HepG2 (cell line): ENCODE measurements around the gene PAQR6. TPM values are rescaled to one million over a fixed set of nuclear protein-coding genes. Genes with fewer than 3 reads are reported as not detected.

Experiments used
- ELF1 ChIP-seq: sonication (generic); formaldehyde crosslinking; IDR thresholded peaks from 2 replicates; pipeline ENCODE4 v1.4.0; 2020; ENCODE audit warnings: missing genetic modification reagents
- FOXJ3 ChIP-seq: sonication (generic); formaldehyde crosslinking; IDR thresholded peaks from 2 replicates; pipeline ENCODE4 v1.4.0; 2020; ENCODE audit warnings: missing genetic modification reagents, mild to moderate bottlenecking, borderline replicate concordance
- FOXP1 ChIP-seq, 2 experiments: fragments of 450-650 bp in 1 of 2; IDR thresholded peaks; 2 replicates each; pipeline ENCODE4 v1.6.1; 2017 to 2018; ENCODE audit warnings: antibody characterized with exemption in 1 of 2
- HOXA3 ChIP-seq: sonication (generic); formaldehyde crosslinking; IDR thresholded peaks from 2 replicates; pipeline ENCODE4 v1.5.0; 2020; ENCODE audit warnings: missing genetic modification reagents
- MXI1 ChIP-seq: IDR thresholded peaks from 3 replicates; pipeline ENCODE4 v1.6.1; 2012; ENCODE audit warnings: low read depth, low read length, inconsistent platforms, borderline replicate concordance
- NR1H2 ChIP-seq: sonication (generic); formaldehyde crosslinking; IDR thresholded peaks from 2 replicates; pipeline ENCODE4 v1.8.1; 2022; ENCODE audit warnings: low read depth, missing genetic modification reagents, borderline replicate concordance
- TARDBP ChIP-seq: sonication (generic); formaldehyde crosslinking; IDR thresholded peaks from 2 replicates; pipeline ENCODE4 v1.8.0; 2022; ENCODE audit warnings: mild to moderate bottlenecking, missing genetic modification reagents
- TEF ChIP-seq: sonication (generic); formaldehyde crosslinking; IDR thresholded peaks from 2 replicates; pipeline ENCODE4 v1.5.0; 2020; ENCODE audit warnings: missing genetic modification reagents
- THRA ChIP-seq: sonication (generic); formaldehyde crosslinking; IDR thresholded peaks from 2 replicates; pipeline ENCODE4 v1.4.0; 2020; ENCODE audit warnings: missing genetic modification reagents, borderline replicate concordance
- ZGPAT ChIP-seq: IDR thresholded peaks from 2 replicates; pipeline ENCODE4 v1.6.1; 2016; ENCODE audit warnings: mild to moderate bottlenecking
- ZNF207 ChIP-seq: fragments of 450-650 bp; IDR thresholded peaks from 2 replicates; pipeline ENCODE4 v1.6.1; 2016; ENCODE audit warnings: antibody characterized with exemption, borderline replicate concordance
- ZNF260 ChIP-seq: sonication (generic); formaldehyde crosslinking; IDR thresholded peaks from 2 replicates; pipeline ENCODE4 v1.4.0; 2020; ENCODE audit warnings: missing genetic modification reagents, low read depth, mild to moderate bottlenecking, borderline replicate concordance
- ZNF451 ChIP-seq: sonication (generic); formaldehyde crosslinking; IDR thresholded peaks from 2 replicates; pipeline ENCODE4 v1.5.0; 2020; ENCODE audit warnings: mild to moderate bottlenecking, missing genetic modification reagents
- ZNF552 ChIP-seq: sonication (generic); formaldehyde crosslinking; IDR thresholded peaks from 2 replicates; pipeline ENCODE4 v1.9.0; 2022; ENCODE audit warnings: missing genetic modification reagents, mild to moderate bottlenecking, borderline replicate concordance
- ZNF75D ChIP-seq: sonication (generic); formaldehyde crosslinking; IDR thresholded peaks from 2 replicates; pipeline ENCODE4 v1.8.1; 2023; ENCODE audit warnings: missing genetic modification reagents, mild to moderate bottlenecking, borderline replicate concordance
- ZSCAN12 ChIP-seq: sonication (generic); formaldehyde crosslinking; IDR thresholded peaks from 2 replicates; pipeline ENCODE4 v1.9.0; 2021; ENCODE audit warnings: mild to moderate bottlenecking, missing genetic modification reagents
- polyA plus RNA-seq, 8 experiments: library from polyadenylated mRNA; depleted of rRNA in 3 of 8; stranded (reverse) in 7 of 8; unstranded in 1 of 8; fragments of >200 nt; fragmentation: Illumina TruSeq in 4 of 8; extraction: Trizol in 4 of 8; gene quantifications; 2 replicates each; pipeline versions ENCODE4 v1.2.1 to v1.2.3, GENCODE V29; 2011 to 2016; ENCODE audit warnings: low read depth in 4 of 8, missing spikeins in 1 of 8, mixed read lengths in 1 of 8; ENCODE audit not compliant: insufficient read depth in 1 of 8
- total RNA-seq, 5 experiments: library from RNA; depleted of rRNA; stranded (reverse); fragments of >200 nt; fragmentation: Illumina TruSeq; extraction: Trizol; gene quantifications; 2 replicates each; pipeline ENCODE4 v1.2.3, GENCODE V29; 2016; ENCODE audit warnings: low read depth in 1 of 5
- TF ChIP-seq, protein P1 (sequence below): sonication (generic); formaldehyde crosslinking; IDR thresholded peaks from 2 replicates; pipeline ENCODE4 v1.4.0; 2020; ENCODE audit warnings: missing genetic modification reagents
- TF ChIP-seq, protein P2 (sequence below): IDR thresholded peaks from 2 replicates; pipeline ENCODE4 v1.6.1; 2016; ENCODE audit warnings: missing genetic modification reagents, missing compliant biosample characterization

PAQR6 gene
- total and polyA plus RNA-seq, 2 of the 13 experiments (the other 11 are each of a cell fraction or from before 2014, with no cell fraction given): 0.82 to 1.4 TPM

GRCh38 chr1:156282479-156283222, 34.8 kb upstream of the PAQR6 start, which contains the start of gene SMG5 (continued):
- TF ChIP-seq FOXP1 (IDR thresholded peaks at IDR 0.05) (no peak), FOXP1 (CRISPR knock-in tag; IDR thresholded peaks at IDR 0.05) (no peak), ZNF207 (no peak), ZNF552 (CRISPR knock-in tag) (no peak), ZNF260 (CRISPR knock-in tag) (no peak), TEF (no peak), NR1H2 (CRISPR knock-in tag) (no peak), HOXA3 (CRISPR knock-in tag) (peak; percentile 99), ZNF75D (CRISPR knock-in tag) (peak; percentile 89; the same call in 1 of the 2 replicates), ZGPAT (CRISPR knock-in tag) (peak; percentile 95), ELF1 (CRISPR knock-in tag) (peak; percentile 95), FOXJ3 (peak; percentile 58; the same call in 1 of the 2 replicates), TARDBP (CRISPR knock-in tag) (peak; percentile 70), MXI1 (peak; percentile 93), THRA (peak; percentile 43), ZSCAN12 (CRISPR knock-in tag) (0 out of 2 replicates have a peak, but pooled peaks have one; percentile 46), ZNF451 (CRISPR knock-in tag) (peak; percentile 81; the same call in 1 of the 2 replicates)
- TF ChIP-seq, protein P1, sequence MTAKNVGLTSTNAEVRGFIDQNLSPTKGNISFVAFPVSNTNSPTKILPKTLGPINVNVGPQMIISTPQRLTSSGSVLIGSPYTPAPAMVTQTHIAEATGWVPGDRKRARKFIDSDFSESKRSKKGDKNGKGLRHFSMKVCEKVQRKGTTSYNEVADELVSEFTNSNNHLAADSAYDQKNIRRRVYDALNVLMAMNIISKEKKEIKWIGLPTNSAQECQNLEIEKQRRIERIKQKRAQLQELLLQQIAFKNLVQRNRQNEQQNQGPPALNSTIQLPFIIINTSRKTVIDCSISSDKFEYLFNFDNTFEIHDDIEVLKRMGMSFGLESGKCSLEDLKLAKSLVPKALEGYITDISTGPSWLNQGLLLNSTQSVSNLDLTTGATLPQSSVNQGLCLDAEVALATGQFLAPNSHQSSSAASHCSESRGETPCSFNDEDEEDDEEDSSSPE (CRISPR knock-in tag): peak; percentile 93
- TF ChIP-seq, protein P2, sequence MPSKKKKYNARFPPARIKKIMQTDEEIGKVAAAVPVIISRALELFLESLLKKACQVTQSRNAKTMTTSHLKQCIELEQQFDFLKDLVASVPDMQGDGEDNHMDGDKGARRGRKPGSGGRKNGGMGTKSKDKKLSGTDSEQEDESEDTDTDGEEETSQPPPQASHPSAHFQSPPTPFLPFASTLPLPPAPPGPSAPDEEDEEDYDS: peak; percentile 84
